ENCODE measurements around the gene MARK3. TPM values are rescaled to one million over a fixed set of nuclear protein-coding genes. Genes with fewer than 3 reads are reported as not detected.

The MARK3 gene
- total and polyA plus RNA-seq, 10 of the 15 experiments (the other 5 are each of a cell fraction or from before 2014, with no cell fraction given) = 10.7 to 75.1 (median 41.4) TPM

DNA sequence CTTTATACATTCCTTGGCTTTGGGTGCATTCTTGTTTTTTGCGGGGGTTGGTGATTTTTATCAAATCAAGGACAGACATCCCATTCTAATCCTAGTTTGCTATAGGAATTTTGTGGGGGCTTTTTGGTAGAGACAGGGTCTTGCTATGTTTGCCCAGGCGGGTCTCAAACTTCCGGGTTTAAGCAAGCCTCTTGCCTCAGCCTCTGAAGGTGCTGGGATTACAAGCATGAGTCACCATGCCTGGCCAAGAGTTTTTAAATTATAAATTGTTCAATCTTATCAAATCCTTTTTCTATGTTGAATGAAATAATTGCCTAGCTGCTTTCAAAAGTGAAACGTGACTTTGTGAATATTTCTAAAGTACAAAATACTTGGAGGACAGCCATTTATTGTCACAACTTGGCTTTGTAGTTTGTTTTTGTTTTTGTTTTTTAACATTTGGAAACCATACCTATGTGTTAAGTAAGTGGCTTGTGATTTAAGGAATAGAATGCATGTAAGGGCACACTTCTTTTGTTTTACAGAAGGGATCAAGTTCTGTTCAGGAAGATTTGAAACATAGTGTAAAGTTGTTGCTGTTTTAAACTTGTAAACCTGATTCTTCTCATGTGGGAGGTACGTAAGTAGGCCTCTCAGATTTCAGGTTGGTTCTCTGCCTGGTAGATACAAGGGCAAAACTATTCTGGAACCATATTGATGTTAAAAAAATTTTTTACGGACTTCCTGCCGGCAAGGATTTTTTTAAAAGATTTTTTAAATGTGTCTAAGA is 13.4 kb downstream of the MARK3 start:
- no peak overlapping the region for H3K9ac ChIP-seq (ENCODE audit: control insufficient read depth, insufficient read depth, low read length)
- no peak overlapping the region for H3K27ac ChIP-seq (ENCODE audit: control insufficient read depth, insufficient read depth)
- BruUV-seq (replicated peaks) = no TSS peak
- SMC1A ChIA-PET (ENCODE audit: uncharacterized antibody, unreplicated experiment) = interaction anchor here (1.1 to 2.3 kb wide), 2 partner anchors 15 to 17 kb away, joined by 3 to 7 read pairs; no protein-coding TSS in a partner anchor
- H3K9me3 ChIP-seq (replicated peaks; ENCODE audit: control insufficient read depth, insufficient read depth, low read length) = no peaks in the 10 kb centered on the region
- POLR2A ChIA-PET = no interaction called here
- peaks cover 41% of the 10 kb centered on the region for H3K4me1 ChIP-seq (ENCODE audit: control insufficient read depth, insufficient read depth, low read length)
- H3K27me3 ChIP-seq (replicated peaks in 1 of 2; ENCODE audit: control insufficient read depth in 2 of 2, insufficient read depth in 2 of 2, low read length in 1 of 2) = no peaks in the 10 kb centered on the region
- H3K79me2 ChIP-seq (ENCODE audit: control insufficient read depth, insufficient read depth, low read length) = peaks cover 93% of the 10 kb centered on the region
- H4K20me1 ChIP-seq (ENCODE audit: control insufficient read depth, insufficient read depth) = peaks cover 6% of the 10 kb centered on the region
- 97% methylated on average over 7 of the region's 7 CpGs for WGBS (ENCODE audit: insufficient coverage, insufficient replicate concordance, low lambda C conversion rate, missing lambda C conversion rate)
- no peak overlapping the region for H2AFZ ChIP-seq (ENCODE audit: control insufficient read depth, low read depth, low read length)
- in situ Hi-C loops (cut with MboI) = no loop called here
- intact Hi-C loops (cut with micrococcal nuclease; ENCODE audit: unreplicated experiment) = no loop called here
- no peak overlapping the region for H3K4me2 ChIP-seq (ENCODE audit: control insufficient read depth, insufficient read depth)
- no peaks in the 10 kb centered on the region for H3K36me3 ChIP-seq (ENCODE audit: control insufficient read depth in 2 of 2, insufficient read depth in 2 of 2, low read length in 1 of 2)
- CTCF ChIA-PET = interaction anchor here (11.6 kb wide), 1 partner anchor 6 kb away, joined by 99 read pairs; no protein-coding TSS in a partner anchor
- RAD21 ChIA-PET (ENCODE audit: unreplicated experiment) = no interaction called here
- ATAC-seq (no peak), DNase-seq (ENCODE audit: low read depth, low spot score) (no peak), FAIRE-seq (no peak)
- H3K4me3 ChIP-seq = no peak overlapping the region
- TF ChIP-seq MYB (IDR thresholded peaks at IDR 0.05; ENCODE audit: borderline replicate concordance, low read depth, low read length) (no peak), ZBTB33 (IDR thresholded peaks at IDR 0.05) (no peak), JUND (IDR thresholded peaks at IDR 0.05; ENCODE audit: low read depth, low read length) (no peak), TARDBP (IDR thresholded peaks at IDR 0.05; ENCODE audit: borderline replicate concordance) (no peak), HDGF (IDR thresholded peaks at IDR 0.05) (no peak), E4F1 (IDR thresholded peaks at IDR 0.05; ENCODE audit: borderline replicate concordance, partially characterized antibody) (no peak), PAX8 (IDR thresholded peaks at IDR 0.05) (no peak), BRCA1 (IDR thresholded peaks at IDR 0.05; ENCODE audit: low read depth, low read length) (no peak), KDM1A (IDR thresholded peaks at IDR 0.05; ENCODE audit: borderline replicate concordance) (no peak), CEBPB (IDR thresholded peaks at IDR 0.05; ENCODE audit: borderline replicate concordance in 1 of 2, low read depth in 2 of 2, low read length in 2 of 2) (no peak), DPF2 (IDR thresholded peaks at IDR 0.05) (no peak), CREB1 (IDR thresholded peaks at IDR 0.05; ENCODE audit: low read depth) (no peak), SIX5 (IDR thresholded peaks at IDR 0.05; ENCODE audit: low read depth, low read length, severe bottlenecking) (no peak), SMARCA5 (IDR thresholded peaks at IDR 0.05) (no peak), RAD21 (IDR thresholded peaks at IDR 0.05; ENCODE audit: insufficient read depth, low read depth, low read length) (no peak), ZNF207 (IDR thresholded peaks at IDR 0.05; ENCODE audit: borderline replicate concordance) (no peak), ZNF217 (IDR thresholded peaks at IDR 0.05) (no peak), NR2F1 (conservative IDR thresholded peaks at IDR 0.05) (no peak)
- TF ChIP-seq, protein P1, sequence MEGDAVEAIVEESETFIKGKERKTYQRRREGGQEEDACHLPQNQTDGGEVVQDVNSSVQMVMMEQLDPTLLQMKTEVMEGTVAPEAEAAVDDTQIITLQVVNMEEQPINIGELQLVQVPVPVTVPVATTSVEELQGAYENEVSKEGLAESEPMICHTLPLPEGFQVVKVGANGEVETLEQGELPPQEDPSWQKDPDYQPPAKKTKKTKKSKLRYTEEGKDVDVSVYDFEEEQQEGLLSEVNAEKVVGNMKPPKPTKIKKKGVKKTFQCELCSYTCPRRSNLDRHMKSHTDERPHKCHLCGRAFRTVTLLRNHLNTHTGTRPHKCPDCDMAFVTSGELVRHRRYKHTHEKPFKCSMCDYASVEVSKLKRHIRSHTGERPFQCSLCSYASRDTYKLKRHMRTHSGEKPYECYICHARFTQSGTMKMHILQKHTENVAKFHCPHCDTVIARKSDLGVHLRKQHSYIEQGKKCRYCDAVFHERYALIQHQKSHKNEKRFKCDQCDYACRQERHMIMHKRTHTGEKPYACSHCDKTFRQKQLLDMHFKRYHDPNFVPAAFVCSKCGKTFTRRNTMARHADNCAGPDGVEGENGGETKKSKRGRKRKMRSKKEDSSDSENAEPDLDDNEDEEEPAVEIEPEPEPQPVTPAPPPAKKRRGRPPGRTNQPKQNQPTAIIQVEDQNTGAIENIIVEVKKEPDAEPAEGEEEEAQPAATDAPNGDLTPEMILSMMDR (IDR thresholded peaks at IDR 0.05 in 2 of 3, conservative IDR thresholded peaks at IDR 0.05 in 1 of 3; ENCODE audit: control insufficient read depth in 2 of 3, extremely low read depth in 1 of 3, insufficient read depth in 1 of 3, low read depth in 3 of 3, low read length in 3 of 3) = no peak

Data from GM12878 (cell line).